ENCODE measurements around the gene MTCL3.
A peak's percentile ranks its signal among the peaks of the same experiment; 100 is the strongest.

The MTCL3 gene

GRCh38 chr6:127483399-127484055 is 35.6 kb downstream of the MTCL3 start:
- no peak for TF ChIP-seq EP300 (IDR thresholded peaks at IDR 0.05)
- no peak for TF ChIP-seq POLR2AphosphoS5 (IDR thresholded peaks at IDR 0.05)
- TF ChIP-seq POLR2A (IDR thresholded peaks at IDR 0.05; ENCODE audit: low read depth): no peak
- no peak for TF ChIP-seq CTCF (IDR thresholded peaks at IDR 0.05)

DNA sequence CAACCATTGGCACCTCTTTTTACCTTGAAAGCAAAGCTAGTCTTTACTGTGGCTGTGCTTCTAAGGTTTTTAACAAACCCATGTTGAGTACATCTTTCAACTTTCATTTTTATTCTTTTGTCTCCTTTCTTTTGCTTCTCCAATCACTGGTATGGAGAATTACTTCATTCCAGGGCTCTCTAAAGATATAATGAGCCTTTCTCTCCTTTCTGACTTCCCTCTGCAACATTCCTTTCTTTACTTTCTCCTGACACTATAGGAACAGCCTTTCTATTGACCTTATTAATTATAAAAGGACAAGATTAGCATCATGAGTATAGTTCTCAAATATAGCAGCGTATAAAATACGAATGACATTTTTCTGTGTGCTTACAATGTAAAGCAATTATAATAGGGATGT is 36.8 kb downstream of the MTCL3 start:
- WGBS: 96% methylated on average over 2 of the region's 2 CpGs
- Histone ChIP-seq H3K4me3 (no peak overlapping the region), H3K9me3 (no peaks in the 10 kb centered on the region), H3K27me3 (no peaks in the 10 kb centered on the region), H3K27ac (replicated peaks in 1 of 4) (no peak overlapping the region), H3K4me1 (peaks cover 0 to 17% (median 13%) of the 10 kb centered on the region in 4 donors), H3K36me3 (no peaks in the 10 kb centered on the region)
- TF ChIP-seq CTCF (IDR thresholded peaks at IDR 0.05): no peak
- TF ChIP-seq POLR2AphosphoS5 (IDR thresholded peaks at IDR 0.05): no peak
- no peak for TF ChIP-seq POLR2A (IDR thresholded peaks at IDR 0.05; ENCODE audit: low read depth)
- TF ChIP-seq EP300 (IDR thresholded peaks at IDR 0.05): no peak
- DNase-seq (ENCODE audit: extremely low spot score): no peak
- intact Hi-C loops (cut with DNase I): no loop called here

More at GRCh38 chr6:127483399-127484055, 35.6 kb downstream of the MTCL3 start:
- intact Hi-C loops (cut with DNase I): no loop called here
- Histone ChIP-seq H3K4me1 (peaks cover 0 to 17% (median 13%) of the 10 kb centered on the region in 4 donors), H3K4me3 (peak overlapping the region in 2 of 4 donors; percentile 10 to 18), H3K27ac (replicated peaks in 1 of 4) (no peak overlapping the region), H3K27me3 (no peaks in the 10 kb centered on the region), H3K9me3 (no peaks in the 10 kb centered on the region), H3K36me3 (no peaks in the 10 kb centered on the region)
- WGBS: 83% methylated on average over 5 of the region's 5 CpGs
- DNase-seq (ENCODE audit: extremely low spot score): no peak

DNA sequence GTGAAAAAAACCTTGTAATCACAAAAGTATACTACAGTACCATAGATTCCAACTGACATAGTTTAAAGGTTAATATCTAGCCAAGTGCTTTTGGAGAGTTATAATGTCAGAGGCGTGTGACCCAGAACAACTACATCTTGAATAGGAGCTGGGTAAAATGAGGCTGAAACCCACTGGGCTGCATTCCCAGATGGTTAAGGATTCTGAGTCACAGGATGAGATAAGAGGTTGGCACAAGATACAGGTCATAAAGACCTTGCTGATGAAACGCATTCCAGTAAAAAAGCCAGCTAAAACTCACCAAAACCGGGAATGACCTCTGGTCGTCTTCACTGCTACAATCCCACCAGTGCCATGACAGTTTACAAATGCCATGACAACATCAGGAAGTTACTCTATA is 37.5 kb downstream of the MTCL3 start:
- H3K27ac ChIP-seq (replicated peaks in 1 of 4): no peak overlapping the region
- 73% methylated on average over 4 of the region's 4 CpGs for WGBS
- no peaks in the 10 kb centered on the region for H3K9me3 ChIP-seq
- peaks cover 0 to 17% (median 13%) of the 10 kb centered on the region in 4 donors for H3K4me1 ChIP-seq
- no peaks in the 10 kb centered on the region for H3K36me3 ChIP-seq
- H3K4me3 ChIP-seq: no peak overlapping the region
- intact Hi-C loops (cut with DNase I): no loop called here
- H3K27me3 ChIP-seq: no peaks in the 10 kb centered on the region
- TF ChIP-seq EP300 (IDR thresholded peaks at IDR 0.05) (no peak), POLR2A (IDR thresholded peaks at IDR 0.05; ENCODE audit: low read depth) (no peak), POLR2AphosphoS5 (IDR thresholded peaks at IDR 0.05) (no peak)
- DNase-seq (ENCODE audit: extremely low spot score): no peak

DNA sequence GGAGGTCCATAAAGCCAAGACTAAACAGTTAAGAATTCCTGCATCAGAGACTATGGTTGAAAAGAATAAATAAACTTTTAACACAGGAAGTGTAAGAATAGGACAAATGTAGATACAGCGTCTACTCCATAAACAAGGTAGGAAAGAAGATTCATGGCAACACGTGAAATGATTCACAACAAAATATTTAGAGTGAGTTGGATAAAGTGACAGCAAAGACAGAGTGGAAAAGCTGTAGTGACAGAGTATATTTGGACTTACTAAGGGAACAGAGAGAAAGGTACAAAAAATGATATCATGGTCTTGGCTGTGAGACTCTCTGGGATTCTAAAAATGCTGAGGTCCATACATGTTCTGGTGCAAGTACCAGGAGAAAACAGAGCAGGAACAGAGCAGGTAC is 38.0 kb downstream of the MTCL3 start:
- Histone ChIP-seq H3K27me3 (no peaks in the 10 kb centered on the region), H3K4me3 (no peak overlapping the region), H3K4me1 (peaks cover 0 to 17% (median 13%) of the 10 kb centered on the region in 4 donors), H3K9me3 (no peaks in the 10 kb centered on the region), H3K27ac (replicated peaks in 1 of 4) (no peak overlapping the region), H3K36me3 (peaks cover 0 to 3% (median 0%) of the 10 kb centered on the region in 4 donors)
- no peak for DNase-seq (ENCODE audit: extremely low spot score)
- TF ChIP-seq CTCF (IDR thresholded peaks at IDR 0.05) (no peak), POLR2A (IDR thresholded peaks at IDR 0.05; ENCODE audit: low read depth) (no peak)
- intact Hi-C loops (cut with DNase I): no loop called here
- WGBS: 66% methylated on average over 2 of the region's 2 CpGs

GRCh38 chr6:127477658-127478057 is 41.5 kb downstream of the MTCL3 start:
- peaks cover 0 to 18% (median 0%) of the 10 kb centered on the region in 4 donors for H3K36me3 ChIP-seq
- H3K27ac ChIP-seq (replicated peaks in 1 of 4): no peak overlapping the region
- intact Hi-C loops (cut with DNase I): no loop called here
- H3K27me3 ChIP-seq: no peaks in the 10 kb centered on the region
- no peak overlapping the region for H3K4me3 ChIP-seq
- WGBS: 74% methylated on average over 1 of the region's 1 CpG
- TF ChIP-seq POLR2A (IDR thresholded peaks at IDR 0.05; ENCODE audit: low read depth) (no peak), EP300 (IDR thresholded peaks at IDR 0.05) (no peak), CTCF (IDR thresholded peaks at IDR 0.05) (no peak), POLR2AphosphoS5 (IDR thresholded peaks at IDR 0.05) (no peak)
- DNase-seq (ENCODE audit: extremely low spot score): no peak
- no peaks in the 10 kb centered on the region for H3K9me3 ChIP-seq
- no peaks in the 10 kb centered on the region for H3K4me1 ChIP-seq

Data from esophagus muscularis mucosa (tissue), 4 donors.